ENCODE data around the gene SNX33.
A peak's percentile ranks its signal among the peaks of the same experiment; 100 is the strongest.
"Not testable (repeated sequence)": the region's sequence is repeated elsewhere in the genome, so short reads cannot be mapped to it uniquely, and the experiment has no call there.

Gene SNX33

GRCh38 chr15:75647370-75648155 lies at the start of gene SNX33:
Gene SNX33 (plus strand): TSS chr15:75647912. CDS start chr15:75649103, 1,191 bp downstream.
- peak; percentile 80 for DNase-seq
- in situ Hi-C loops (cut with HindIII; ENCODE audit: low pct_ligation_motif_present, low pct_unique_long_range_greater_than_20kb, low sequenced_read_pairs): no loop called here

- in situ Hi-C loops (cut with HindIII; ENCODE audit: low pct_ligation_motif_present, low pct_unique_long_range_greater_than_20kb, low sequenced_read_pairs): no loop called here
- no peak for DNase-seq
These were observed 49.4 kb upstream of the SNX33 start for GRCh38 chr15:75598361-75598760.

GRCh38 chr15:75599401-75599800 lies 48.3 kb upstream of the SNX33 start:
- no peak for DNase-seq
- in situ Hi-C loops (cut with HindIII; ENCODE audit: low pct_ligation_motif_present, low pct_unique_long_range_greater_than_20kb, low sequenced_read_pairs): no loop called here

GRCh38 chr15:75606026-75606425 lies 41.7 kb upstream of the SNX33 start:
- in situ Hi-C loops (cut with HindIII; ENCODE audit: low pct_ligation_motif_present, low pct_unique_long_range_greater_than_20kb, low sequenced_read_pairs): no loop called here
- no peak for DNase-seq

GRCh38 chr15:75606711-75607699 lies 40.7 kb upstream of the SNX33 start:
- no peak for DNase-seq
- in situ Hi-C loops (cut with HindIII; ENCODE audit: low pct_ligation_motif_present, low pct_unique_long_range_greater_than_20kb, low sequenced_read_pairs): no loop called here

DNA sequence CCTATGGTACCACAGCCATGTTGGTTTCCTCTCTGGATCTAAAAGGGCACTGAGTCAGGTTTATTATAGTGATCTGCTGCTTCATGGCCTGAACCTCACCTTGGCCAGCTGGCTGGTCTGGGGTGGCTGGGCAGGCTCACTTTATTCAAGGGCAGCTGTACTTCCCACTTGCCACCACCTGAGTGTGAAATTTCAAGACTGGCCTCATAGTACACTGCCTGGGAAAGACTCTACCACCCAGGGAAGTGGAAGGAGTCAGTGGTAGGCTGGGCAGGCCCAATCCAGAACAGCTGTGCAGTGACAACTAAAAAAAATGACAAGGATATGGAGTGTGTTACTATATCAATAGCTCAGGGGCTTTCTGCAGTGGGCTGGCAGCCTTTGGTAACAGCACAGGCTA lies 30.9 kb upstream of the SNX33 start:
- in situ Hi-C loops (cut with HindIII; ENCODE audit: low pct_ligation_motif_present, low pct_unique_long_range_greater_than_20kb, low sequenced_read_pairs): no loop called here
- DNase-seq: no peak

- no peak for DNase-seq
- in situ Hi-C loops (cut with HindIII; ENCODE audit: low pct_ligation_motif_present, low pct_unique_long_range_greater_than_20kb, low sequenced_read_pairs): no loop called here
These were observed 27.5 kb upstream of the SNX33 start for GRCh38 chr15:75620058-75620820.

GRCh38 chr15:75620841-75621391 lies 26.8 kb upstream of the SNX33 start:
- in situ Hi-C loops (cut with HindIII; ENCODE audit: low pct_ligation_motif_present, low pct_unique_long_range_greater_than_20kb, low sequenced_read_pairs): no loop called here
- DNase-seq: peak; percentile 80

- in situ Hi-C loops (cut with HindIII; ENCODE audit: low pct_ligation_motif_present, low pct_unique_long_range_greater_than_20kb, low sequenced_read_pairs): no loop called here
- DNase-seq: no peak
These were observed 25.2 kb upstream of the SNX33 start for GRCh38 chr15:75622505-75622904.

DNA sequence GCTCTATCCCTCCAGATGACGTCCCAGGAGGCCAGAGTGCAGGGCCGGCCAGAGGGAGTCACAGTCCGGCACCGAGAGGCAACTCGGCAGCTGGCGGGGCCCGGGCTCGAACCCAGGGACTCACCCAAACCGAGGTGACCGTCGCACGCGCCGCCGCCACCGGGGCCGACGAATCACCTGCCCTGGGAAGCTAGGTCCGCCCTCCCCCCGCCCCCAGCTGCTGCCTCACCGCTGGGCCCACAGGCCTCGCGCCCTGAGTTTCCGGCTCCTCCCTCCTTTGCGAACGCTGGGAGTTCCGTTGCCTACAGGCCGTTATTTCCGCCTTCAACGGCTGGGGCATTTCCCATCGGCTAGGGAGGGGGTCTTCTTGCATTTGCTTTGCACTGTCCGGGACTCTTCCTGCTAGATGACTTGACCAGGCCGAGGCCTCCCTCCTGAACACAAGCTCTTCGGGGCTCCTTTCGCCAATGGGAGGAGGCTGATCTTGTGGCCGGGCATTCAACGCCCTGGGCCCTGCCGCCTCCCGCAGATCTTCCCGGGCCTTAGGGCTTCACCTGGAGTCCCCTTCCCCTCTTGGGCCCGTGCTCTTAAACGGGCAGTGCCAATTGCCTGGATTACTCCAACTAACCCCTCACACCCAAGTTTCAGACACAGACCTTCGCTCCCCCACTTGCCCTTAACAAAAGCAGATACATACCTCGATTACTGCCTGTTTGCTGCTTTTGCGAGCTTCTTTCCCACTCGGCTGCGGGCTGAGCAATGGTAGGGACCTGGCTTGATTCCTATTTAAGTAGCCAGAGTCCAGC lies 22.0 kb upstream of the SNX33 start, which contains the start of gene SNUPN:
TSS of gene SNUPN (minus strand) at position 184 of the 806 bp plus-strand sequence. CDS start 4,674 bp downstream, outside the sequence.
- DNase-seq: peak; percentile 91
- in situ Hi-C loops (cut with HindIII; ENCODE audit: low pct_ligation_motif_present, low pct_unique_long_range_greater_than_20kb, low sequenced_read_pairs): no loop called here

GRCh38 chr15:75631935-75632334 lies 15.8 kb upstream of the SNX33 start:
- DNase-seq: no peak
- in situ Hi-C loops (cut with HindIII; ENCODE audit: low pct_ligation_motif_present, low pct_unique_long_range_greater_than_20kb, low sequenced_read_pairs): no loop called here

DNA sequence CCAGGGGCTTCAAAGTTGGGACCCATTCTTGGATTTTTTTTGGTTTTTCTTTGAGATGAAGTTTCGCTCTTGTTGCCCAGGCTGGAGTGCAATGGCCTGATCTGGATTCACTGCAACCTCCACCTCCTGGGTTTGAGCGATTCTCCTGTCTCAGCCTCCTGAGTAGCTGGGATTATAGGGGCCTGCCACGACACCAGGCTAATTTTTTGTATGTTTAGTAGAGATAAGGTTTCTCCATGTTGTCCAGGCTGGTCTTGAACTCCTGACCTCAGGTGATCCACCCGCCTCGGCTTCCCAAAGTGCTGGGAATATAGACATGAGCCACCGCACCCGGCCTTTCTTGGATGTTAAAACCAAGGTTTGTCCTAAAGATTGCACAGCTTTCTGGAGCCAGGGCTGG lies 13.8 kb upstream of the SNX33 start:
- DNase-seq; in situ Hi-C loops (cut with HindIII; ENCODE audit: low pct_ligation_motif_present, low pct_unique_long_range_greater_than_20kb, low sequenced_read_pairs): not testable (repeated sequence)

GRCh38 chr15:75636026-75636425 lies 11.7 kb upstream of the SNX33 start:
- no peak for DNase-seq
- in situ Hi-C loops (cut with HindIII; ENCODE audit: low pct_ligation_motif_present, low pct_unique_long_range_greater_than_20kb, low sequenced_read_pairs): no loop called here

DNA sequence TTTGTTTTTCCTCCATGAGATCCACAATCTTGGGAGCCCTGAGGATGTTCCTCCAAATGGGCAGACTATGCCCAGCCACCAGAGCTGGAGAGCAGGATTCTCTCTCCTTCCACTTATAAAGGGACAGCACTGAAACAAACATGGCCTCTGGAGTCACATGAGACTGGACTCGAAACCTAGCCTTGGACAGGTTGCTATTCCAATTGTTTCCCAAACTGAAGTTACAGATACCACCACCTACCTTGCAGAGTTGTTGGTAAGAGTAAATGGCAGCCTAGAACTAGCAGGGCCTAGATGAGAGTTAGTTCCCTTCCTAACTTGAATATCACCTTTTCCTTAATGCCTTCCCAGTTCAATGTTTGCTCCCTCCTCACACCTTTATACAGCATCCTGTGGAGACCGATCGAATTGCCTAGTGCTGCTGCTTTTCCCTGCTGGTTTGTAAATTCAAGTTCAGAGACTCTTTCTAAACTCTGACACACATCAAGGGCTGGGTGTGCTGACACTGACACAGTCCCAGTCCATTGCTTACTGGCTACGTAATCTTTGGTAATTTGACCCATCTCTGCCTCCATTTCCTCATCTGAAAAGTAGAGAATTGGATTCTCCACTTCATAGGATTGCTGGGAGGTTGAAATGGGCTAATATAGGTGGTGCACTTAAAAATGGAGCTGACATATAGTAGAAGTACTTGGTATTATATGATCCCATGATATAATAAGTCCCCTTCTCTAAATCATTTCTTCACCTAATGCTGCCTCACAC lies 10.3 kb upstream of the SNX33 start:
- in situ Hi-C loops (cut with HindIII; ENCODE audit: low pct_ligation_motif_present, low pct_unique_long_range_greater_than_20kb, low sequenced_read_pairs): no loop called here
- DNase-seq: no peak

GRCh38 chr15:75639191-75639708 lies 8.5 kb upstream of the SNX33 start:
- peak; percentile 22 for DNase-seq
- in situ Hi-C loops (cut with HindIII; ENCODE audit: low pct_ligation_motif_present, low pct_unique_long_range_greater_than_20kb, low sequenced_read_pairs): no loop called here

DNA sequence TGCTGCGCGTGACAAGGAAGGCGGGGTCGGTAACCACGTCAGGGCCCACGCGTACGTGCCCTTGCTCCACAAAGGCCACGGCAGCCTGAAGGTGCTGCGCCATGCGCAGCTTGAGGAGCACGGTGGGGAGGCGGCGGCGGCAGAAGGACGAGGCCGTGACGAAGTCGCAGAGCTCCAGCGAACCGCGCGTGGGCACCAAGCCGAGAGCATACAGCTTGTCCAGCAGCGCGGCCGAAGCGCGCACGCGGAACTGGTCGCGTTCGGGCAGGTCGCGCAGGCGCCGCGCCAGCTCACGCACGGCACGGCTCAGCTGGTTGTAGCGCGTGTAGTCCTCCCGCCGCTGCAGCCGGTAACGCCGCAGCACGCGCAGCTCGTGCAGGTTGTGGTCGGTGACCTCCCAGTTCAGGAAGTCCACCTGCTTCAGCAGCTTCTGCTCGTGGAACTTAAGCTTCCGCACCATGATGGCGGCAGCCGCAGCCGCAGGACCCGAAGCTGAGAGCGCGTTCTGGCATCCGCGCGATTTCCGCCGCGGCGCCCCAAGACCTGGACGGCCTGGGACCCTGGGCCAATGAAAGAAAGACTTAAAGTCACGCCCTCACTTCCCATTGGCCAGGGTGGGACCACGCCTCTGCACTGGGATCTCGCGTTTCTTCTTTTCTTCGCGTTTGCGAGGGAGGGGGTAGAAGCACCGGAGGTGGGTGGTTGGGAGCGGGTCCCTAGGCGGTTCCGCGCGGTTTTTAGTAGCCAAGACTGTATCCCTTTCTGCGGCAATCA lies 7.8 kb upstream of the SNX33 start, which contains the start of gene IMP3:
TSS of gene IMP3 (minus strand) at position 516 of the 774 bp plus-strand sequence. CDS start at position 460, 56 bp downstream.
- in situ Hi-C loops (cut with HindIII; ENCODE audit: low pct_ligation_motif_present, low pct_unique_long_range_greater_than_20kb, low sequenced_read_pairs): no loop called here
- DNase-seq: peak; percentile 98
